CD4-positive, alpha-beta T cell treated with Interleukin-4 for 4 hours (primary cell): Measurements from ENCODE around the gene CDK18.

Experiments
- DNase-seq: peaks from one replicate; pipeline ENCODE4 v3.0.0-alpha.2; 2020

The CDK18 gene

GRCh38 chr1:205542367-205542766 lies 37.9 kb downstream of the CDK18 start:
- DNase-seq: no peak

GRCh38 chr1:205543351-205544301 lies 39.2 kb downstream of the CDK18 start:
- DNase-seq: no peak

DNA sequence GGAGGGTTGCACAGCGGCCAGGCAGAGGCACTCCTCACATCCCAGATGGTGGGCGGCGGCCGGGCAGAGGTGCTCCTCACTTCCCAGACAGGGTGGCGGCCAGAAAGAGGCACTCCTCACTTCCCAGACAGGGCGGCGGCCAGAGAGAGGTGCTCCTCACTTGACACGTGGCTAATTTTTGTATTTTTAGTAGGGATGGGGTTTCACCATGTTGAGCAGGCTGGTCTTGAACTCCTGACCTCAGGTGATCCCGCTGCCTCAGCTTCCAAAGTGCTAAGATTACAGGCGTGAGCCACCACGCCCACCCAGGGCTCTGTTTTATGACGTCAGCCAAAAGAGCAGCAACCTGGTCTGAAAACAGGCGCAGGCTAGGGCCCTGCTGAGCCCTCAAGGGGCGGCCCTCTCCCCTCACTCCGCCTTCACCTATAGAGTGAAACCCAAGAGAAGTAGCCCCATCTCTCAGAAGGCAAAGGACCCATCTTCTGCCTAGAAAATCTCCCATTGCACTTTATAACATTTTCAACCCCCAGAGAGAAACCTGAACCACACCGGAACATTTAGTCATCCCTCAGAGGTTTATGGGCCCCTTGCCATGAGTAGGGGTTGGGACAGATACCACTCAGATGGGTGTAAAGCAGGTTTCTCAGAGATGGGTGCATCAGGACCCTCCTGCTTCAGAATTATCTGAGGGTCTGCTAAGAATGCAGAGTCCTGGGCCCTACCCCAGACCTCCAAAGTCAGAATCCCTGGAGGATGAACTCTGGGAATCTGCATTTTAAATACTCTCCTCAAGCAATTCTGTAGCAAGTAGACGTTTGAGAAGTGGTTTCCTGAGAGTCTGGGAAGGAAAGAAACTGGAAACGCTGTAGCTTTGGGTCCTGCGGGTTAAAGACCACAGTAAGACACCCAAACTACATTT lies 40.8 kb downstream of the CDK18 start:
- no peak for DNase-seq

GRCh38 chr1:205545991-205546390 lies 41.5 kb downstream of the CDK18 start:
- DNase-seq: no peak

DNA sequence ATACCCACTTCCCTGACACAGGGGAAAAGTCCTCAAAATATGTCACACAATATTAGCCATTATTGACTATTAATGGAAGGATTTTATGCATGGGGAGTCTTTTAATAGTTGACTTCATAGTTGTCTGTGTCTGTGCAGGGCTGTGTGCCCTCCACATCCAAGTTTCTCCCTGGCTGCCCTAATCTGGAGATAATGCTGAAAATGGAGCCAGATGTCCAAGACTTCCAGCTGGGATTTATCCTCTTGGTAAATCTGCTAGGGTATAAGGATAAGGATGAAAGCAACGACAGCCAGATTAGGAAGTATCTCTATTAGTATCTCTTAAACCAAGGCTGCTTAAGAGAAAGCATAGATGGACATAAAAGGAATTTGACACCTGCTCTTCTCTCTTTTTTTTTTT lies 42.1 kb downstream of the CDK18 start:
- no peak for DNase-seq

- DNase-seq: no peak
Measured at GRCh38 chr1:205547936-205548827, 43.7 kb downstream of the CDK18 start.

DNA sequence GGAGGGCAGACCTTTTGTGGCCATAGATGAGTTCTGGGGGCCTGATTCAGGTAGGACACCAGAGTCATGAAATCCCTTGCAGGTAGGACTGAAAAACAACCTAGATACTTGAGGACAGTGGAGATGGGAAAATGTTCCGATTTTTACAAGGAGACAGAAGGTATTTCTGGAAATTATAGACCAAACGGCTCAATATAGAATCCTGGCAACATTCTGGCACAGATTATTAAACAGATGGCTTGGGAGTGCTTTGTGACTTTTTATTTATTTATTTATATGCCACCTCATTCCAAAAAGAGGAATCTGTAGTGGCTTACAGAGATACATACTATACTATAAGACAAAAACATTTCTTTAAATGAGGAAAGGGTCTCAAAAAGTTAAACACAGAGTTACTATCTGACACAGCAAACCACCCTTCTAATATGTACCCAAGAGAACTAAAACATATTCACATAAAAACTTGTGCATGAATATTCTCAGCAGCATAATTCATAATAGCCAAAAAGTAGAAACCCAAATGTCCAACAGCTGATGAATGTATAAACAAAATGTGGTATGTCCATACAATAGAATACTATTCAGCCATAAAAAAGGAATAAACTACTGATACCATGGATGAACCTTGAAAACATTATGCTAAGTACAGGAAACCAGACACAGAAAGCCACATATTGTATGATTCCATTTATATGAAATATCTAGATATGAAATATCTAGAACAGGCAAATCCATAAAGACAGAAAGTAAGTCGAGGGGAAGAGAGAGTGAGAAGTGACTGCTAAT lies 49.8 kb downstream of the CDK18 start:
- no peak for DNase-seq

DNA sequence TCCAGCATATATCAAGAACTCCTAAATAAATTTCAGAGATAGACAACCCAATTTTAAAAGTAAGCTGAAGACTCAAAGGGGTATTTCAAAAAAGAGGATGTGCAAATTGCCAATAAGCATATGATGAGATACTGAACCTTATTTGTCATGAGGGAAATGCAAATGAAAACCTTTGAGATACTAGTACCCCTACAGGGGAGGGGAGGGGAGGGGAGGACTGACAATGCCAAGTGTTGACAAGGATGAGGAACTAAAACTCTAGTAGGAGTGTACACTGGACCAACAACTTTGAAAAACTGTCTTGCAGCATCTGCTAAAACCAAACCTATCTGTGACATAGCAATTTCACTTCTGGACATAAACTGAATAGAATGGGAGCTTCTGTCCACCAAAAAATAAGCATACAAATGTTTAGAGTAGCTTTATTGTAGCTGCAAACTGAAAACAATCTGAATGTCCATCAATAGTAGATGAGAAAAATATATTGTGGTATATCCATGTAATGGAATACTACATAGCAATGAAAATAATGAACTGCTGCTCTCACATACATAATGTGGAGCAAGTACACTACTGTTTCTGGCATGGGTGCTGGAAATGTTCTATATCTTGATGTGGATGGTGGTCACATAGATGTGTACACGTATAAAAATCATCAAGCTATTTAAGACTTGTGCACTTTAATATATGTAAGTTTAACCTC lies 57.2 kb downstream of the CDK18 start:
- DNase-seq: no peak

GRCh38 chr1:205563927-205564441 lies 59.5 kb downstream of the CDK18 start:
- no peak for DNase-seq

DNA sequence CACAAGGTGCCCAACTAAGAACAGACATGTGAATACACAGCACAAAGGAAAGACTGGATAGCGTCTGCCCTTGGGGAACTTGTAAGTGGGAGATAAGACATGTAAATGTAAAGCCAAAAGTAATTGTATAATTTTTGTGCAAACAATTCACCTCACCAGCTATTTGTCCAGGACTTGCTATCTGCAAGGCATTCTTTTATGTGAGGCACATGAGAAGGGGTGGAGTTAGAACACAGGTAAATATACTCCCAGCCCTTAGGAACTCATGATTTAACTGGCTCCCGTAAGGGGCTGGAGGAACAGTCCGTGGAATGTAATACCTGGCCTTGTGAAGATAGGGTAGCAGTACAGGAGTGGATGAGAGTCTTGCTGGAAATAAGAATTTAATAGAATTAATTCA lies 61.3 kb downstream of the CDK18 start:
- DNase-seq: no peak

DNA sequence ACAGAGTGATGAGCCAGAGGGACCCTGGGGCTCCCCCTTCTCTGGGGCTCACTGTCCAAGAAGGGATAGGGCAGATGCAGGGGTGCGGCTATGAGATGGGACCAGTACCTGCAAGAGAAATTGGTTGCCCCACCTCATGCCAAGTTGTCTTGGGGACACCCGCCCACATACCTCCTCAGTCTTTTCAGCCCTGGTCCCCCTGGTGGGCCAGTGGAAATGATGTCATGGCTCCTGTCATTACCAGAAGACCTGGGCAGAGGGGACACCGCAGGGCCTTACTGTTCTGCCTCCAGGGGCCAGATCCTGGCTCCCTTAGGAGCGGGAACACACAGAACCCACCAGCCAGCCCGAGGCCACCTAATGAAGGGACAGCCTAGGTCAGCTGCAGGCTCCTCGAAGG lies 63.2 kb downstream of the CDK18 start:
- no peak for DNase-seq

- no peak for DNase-seq
Measured at GRCh38 chr1:205568135-205568468, 63.6 kb downstream of the CDK18 start.

DNA sequence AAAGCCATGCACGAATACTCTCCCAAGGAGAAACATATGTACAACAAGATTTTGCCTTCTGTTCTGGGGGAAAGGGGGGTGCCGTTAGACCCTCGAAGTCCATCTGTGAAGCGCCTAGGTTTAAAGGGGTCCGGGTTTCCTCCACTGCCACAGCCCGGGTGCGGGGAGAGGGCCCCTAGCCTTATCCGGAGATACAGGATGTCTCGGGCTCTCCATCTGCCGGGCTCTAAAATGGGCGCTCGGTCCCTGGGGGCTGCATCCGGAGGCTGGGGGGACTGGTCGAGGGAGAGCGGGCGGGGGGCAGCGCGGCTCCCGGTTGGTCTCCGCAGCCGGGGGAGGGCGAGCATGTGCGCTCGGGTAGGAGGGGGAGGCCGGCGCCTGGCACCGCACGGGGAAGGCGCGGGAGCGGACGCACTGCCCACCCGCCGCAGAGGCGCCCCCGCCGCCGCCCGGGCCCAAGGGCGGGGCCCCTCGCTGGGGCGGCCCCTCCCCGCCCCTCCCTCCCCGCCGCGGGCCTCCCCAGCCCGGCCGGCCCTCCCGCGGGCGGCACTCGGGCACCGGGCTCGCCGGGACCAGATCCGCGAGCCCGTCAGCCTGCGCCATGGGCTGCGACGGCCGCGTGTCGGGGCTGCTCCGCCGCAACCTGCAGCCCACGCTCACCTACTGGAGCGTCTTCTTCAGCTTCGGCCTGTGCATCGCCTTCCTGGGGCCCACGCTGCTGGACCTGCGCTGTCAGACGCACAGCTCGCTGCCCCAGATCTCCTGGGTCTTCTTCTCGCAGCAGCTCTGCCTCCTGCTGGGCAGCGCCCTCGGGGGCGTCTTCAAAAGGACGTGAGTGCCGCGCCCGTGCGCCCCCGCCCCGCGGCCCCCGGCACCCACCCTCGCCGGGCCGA lies 64.2 kb downstream of the CDK18 start:
- DNase-seq: no peak

DNA sequence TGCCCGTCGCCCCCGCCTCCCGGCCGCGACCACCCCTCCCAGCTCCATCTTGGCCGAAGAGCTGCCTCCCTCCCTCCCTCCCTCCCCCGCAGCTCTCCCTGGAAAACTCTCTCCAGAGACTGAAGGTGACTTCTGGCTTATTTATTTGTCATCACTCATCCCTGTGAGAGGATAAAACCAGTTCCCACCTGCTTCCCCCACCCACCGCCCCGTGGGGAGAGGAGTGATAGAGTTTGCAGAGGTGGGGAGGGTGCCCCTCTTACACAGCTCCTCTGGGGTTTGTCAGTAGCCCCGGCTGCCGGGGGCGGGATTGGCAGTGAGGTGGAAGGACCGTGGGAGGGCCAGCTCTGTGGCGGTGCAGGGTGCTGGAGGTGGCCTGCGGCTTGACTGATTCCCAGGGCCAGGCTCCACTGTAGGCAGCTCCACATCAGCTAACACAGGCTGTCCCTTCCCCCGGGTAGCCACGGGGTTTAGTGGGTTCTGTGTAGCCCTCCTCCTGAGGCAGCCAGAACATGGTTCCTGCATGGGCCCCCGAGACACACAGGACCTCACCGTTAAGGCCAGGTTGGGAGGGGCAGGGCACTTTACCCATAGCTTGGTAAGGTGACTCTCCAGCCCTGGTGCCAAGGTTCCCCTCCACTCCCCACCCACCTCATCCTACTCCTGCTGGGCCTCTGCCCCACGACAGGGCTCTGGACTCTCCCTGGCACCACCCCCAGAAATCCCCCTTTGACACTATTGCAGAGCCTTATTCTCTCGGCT lies 65.1 kb downstream of the CDK18 start:
- DNase-seq: no peak

GRCh38 chr1:205570173-205570501 lies 65.7 kb downstream of the CDK18 start:
- DNase-seq: no peak

DNA sequence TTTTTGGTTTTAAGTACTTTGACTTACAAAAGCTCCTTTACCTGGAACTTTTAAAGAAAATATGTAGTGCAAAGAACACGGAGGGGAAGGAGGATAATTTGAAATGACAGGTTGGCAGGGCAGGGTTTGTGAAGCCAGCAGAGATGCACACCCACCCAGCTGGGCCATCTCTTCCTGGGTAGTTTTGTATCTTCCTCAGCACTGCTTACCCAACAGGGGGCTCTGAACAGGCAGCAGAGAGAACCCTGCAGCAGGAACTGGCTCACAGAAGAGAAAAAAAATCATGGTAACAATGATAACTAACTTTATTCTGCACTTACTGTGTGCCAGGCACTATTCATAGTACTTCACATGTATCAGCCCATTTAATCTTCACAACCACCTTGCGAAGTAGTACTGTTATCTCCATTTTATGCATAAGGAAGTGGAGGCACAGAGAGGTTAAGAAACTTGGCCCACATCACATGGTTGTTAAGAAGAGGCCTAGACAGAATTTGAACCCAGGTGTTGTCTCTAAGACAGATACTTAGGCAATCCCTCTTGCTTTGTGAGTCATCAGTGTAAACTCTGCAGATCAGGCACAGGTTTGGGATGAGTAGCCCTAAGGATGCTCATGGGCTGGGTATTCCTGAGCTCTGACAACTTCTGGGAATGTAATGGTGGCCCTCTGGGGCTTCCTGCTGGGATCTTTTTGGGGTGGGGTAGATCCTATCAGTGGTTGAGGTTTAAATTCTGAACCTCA lies 66.5 kb downstream of the CDK18 start:
- DNase-seq: no peak

- DNase-seq: no peak
Measured at GRCh38 chr1:205571747-205572146, 67.3 kb downstream of the CDK18 start.

DNA sequence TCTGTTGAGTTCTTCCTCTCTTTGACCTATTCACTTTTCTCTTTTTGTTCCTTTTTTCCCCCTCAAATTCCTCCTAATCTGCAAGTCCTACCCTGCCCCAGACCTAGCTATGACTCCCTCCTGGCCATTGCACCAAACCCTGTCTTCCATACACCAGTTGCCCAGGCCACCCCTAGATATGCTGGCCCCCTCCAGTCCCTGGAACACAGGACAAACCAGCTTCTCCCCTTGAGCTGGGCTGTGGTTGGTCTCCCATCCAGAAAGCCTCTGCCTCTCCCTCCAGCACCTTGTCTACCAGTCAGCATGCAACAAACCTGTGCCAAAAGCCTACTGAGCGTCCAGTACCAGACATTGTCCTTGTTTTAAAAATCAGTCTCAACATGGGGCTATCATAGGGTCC lies 68.0 kb downstream of the CDK18 start:
- no peak for DNase-seq
